ENCODE measurements around the gene MB.

GRCh38 chr22:35592418-35592967 is 24.6 kb downstream of the MB start:
- TF ChIP-seq CTCF (IDR thresholded peaks at IDR 0.05; ENCODE audit: low read depth, low read length) (no peak), EZH2phosphoT487 (IDR thresholded peaks at IDR 0.05; ENCODE audit: low read depth) (no peak)

Data from OCI-LY3 (cell line).